GM21515 (cell line): ENCODE results near the gene THRAP3.
"Not testable (repeated sequence)": the region's sequence is repeated elsewhere in the genome, so short reads cannot be mapped to it uniquely, and the experiment has no call there.

Experiments used
- ATAC-seq: cut with Tn5 transposase; IDR thresholded peaks from one replicate; pipeline ENCODE4 v1.9.1; 2021; ENCODE audit not compliant: unreplicated experiment

The THRAP3 gene, protein sequence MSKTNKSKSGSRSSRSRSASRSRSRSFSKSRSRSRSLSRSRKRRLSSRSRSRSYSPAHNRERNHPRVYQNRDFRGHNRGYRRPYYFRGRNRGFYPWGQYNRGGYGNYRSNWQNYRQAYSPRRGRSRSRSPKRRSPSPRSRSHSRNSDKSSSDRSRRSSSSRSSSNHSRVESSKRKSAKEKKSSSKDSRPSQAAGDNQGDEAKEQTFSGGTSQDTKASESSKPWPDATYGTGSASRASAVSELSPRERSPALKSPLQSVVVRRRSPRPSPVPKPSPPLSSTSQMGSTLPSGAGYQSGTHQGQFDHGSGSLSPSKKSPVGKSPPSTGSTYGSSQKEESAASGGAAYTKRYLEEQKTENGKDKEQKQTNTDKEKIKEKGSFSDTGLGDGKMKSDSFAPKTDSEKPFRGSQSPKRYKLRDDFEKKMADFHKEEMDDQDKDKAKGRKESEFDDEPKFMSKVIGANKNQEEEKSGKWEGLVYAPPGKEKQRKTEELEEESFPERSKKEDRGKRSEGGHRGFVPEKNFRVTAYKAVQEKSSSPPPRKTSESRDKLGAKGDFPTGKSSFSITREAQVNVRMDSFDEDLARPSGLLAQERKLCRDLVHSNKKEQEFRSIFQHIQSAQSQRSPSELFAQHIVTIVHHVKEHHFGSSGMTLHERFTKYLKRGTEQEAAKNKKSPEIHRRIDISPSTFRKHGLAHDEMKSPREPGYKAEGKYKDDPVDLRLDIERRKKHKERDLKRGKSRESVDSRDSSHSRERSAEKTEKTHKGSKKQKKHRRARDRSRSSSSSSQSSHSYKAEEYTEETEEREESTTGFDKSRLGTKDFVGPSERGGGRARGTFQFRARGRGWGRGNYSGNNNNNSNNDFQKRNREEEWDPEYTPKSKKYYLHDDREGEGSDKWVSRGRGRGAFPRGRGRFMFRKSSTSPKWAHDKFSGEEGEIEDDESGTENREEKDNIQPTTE

DNA sequence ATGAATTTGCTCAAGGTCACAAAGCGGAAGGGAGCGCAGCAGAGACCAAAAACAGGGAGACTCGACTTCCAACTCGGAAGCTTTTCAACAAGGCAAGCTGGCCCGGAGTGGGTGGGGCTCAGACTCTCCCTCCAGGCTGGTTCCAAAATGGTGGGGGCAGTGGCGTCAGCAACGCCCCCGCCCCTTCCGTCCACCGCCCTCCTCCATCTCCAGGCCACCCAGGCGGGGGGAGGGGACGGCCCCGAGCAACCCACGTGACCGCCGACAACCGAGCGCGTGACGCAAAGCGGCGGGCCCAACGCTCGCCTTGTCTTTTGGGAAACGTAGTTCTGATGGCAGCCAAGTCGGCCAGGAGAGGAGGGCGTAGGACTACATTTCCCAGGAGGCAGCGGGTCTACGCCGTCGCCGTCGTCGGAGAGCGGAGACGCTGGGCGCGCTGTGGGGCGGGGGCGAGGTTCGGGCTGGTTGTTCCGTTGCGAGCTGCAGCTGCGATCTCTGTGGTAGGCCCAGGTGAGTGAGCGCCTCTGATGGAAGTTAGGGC is at the start of gene THRAP3:
TSS of gene THRAP3 (plus strand) at position 448 of the 541 bp plus-strand sequence. CDS start 58,121 bp downstream, outside the sequence.
- peak; percentile 90 for ATAC-seq

DNA sequence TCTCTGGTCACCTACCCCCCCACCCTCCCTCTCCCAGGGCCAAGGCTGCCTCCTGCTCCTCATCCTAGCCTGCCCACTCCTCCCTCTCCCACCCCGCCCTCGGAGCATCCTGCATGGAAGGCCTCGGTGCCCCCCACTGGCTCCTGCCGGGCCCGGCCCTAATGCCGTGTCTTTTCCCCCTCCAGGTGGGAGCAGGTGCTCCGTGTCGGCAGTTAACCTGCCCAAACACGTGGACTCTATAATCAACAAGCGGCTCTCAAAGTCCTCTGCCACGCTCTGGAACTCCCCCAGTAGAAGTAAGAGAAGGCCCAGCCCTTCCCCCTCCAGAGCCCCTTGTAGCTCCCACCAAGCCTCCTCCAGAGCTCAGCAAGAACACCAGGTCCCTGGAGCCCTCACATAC is 49.5 kb upstream of the THRAP3 start:
- no peak for ATAC-seq

DNA sequence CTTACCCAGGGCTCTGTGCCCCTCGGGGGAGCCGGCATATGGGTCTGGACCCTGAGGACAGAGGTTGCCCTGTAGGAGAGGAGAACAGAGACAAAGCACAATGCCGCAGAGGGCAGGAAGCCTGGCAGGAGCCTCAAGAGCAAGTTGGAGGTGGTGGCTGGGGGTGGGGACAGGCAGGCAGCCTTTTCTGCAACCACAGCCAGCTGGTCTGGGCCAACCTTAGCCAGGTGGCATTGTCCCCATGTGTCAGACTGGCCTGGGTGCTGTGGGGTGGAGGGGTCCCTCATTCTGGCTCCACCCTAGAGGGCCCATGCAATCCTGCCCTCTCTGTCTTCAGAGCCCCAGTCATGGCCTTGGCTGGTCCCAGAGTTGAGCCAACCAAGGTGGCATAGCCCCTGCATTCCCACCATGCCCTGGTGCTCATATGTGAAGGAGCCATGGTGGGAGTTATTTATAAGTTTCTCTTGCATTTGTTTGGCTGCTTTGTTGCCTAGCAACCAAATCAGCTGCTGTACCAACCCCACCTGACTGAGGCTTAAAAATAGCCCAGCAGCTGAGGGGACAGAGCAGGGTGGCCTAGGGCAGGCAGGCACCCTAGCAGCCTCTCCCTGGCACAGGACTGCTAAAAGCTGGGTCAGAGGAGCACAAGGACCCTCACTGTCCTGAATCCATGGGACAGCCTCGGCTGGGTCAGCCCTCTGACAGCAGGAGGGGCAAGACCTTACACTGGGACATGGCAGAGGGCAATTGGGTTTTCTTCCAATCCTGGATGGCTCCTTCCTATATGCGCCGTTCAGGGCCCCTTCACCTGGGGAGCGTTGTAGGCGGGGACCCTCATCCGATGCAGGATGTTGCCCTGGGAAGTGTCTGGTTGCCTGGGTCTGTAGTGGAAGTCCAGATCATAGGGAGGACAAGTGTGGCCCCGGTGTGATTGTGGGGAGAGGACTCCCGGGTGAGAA is 48.8 kb upstream of the THRAP3 start:
- no peak for ATAC-seq

DNA sequence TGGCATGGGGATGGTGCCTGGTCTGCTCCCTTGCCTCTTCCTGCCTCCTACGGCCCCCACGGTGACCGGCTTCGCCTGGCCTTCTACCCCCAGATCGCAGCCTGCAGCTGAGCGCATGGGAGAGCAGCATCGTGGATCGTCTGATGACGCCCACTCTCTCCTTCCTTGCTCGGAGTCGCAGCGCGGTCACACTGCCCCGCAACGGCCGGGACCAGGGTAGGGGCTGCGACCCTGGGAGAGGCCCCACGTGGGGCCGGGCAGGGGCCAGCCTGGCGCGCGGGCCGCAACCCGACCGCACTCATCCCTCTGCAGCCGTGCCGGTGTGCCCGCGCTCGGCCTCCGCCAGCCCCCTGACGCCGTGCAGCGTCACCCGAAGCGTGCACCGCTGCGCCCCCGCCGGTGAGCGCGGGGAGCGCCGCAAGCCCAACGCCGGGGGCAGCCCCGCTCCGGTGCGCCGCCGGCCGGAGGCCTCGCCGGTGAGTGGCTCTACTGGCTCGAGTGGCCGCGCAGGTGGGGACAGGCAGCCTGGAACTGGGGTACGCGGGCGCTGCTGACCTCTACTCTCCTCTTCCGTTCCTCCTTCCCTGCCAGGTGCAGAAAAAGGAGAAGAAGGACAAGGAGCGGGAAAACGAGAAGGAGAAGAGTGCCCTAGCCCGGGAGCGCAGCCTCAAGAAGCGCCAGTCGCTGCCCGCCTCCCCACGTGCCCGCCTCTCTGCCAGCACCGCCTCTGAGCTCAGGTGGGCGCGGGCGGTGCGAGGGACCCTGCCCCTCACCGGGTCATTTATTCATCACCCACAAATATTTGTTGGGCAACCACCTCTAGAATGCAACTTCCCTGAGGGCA is 47.9 kb upstream of the THRAP3 start:
- no peak for ATAC-seq

DNA sequence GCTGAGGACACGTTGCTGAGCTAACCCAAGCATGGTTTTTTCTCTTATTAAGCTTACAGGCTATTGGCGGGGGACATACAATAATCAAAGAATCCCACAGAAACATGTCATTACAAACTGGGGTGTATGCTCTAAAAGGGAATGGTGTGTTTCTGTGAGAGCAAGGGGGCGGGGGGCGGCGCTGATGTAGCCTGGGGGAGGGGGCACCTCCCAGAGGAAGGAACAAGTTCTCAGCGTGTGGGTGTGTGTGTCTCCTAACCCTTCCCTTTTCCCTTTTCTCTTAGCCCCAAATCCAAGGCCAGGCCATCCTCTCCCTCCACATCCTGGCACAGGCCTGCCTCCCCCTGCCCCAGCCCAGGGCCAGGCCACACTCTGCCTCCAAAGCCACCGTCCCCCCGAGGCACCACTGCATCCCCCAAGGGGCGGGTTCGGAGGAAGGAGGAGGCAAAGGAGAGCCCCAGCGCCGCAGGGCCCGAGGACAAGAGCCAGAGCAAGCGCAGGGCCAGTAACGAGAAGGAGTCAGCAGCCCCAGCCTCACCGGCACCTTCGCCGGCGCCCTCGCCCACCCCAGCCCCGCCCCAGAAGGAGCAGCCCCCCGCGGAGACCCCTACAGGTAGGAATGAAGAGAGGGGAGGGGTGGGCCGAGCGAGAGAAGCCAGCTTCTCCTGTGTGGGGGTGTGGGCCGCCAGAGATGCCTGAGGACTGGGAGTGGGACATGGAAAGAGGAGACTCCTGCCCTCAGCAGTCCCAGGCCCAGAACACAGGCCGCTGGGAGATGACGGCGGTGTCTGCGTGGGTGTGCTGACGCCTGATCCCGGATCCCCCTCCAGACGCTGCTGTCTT is 46.4 kb upstream of the THRAP3 start:
- ATAC-seq = no peak

DNA sequence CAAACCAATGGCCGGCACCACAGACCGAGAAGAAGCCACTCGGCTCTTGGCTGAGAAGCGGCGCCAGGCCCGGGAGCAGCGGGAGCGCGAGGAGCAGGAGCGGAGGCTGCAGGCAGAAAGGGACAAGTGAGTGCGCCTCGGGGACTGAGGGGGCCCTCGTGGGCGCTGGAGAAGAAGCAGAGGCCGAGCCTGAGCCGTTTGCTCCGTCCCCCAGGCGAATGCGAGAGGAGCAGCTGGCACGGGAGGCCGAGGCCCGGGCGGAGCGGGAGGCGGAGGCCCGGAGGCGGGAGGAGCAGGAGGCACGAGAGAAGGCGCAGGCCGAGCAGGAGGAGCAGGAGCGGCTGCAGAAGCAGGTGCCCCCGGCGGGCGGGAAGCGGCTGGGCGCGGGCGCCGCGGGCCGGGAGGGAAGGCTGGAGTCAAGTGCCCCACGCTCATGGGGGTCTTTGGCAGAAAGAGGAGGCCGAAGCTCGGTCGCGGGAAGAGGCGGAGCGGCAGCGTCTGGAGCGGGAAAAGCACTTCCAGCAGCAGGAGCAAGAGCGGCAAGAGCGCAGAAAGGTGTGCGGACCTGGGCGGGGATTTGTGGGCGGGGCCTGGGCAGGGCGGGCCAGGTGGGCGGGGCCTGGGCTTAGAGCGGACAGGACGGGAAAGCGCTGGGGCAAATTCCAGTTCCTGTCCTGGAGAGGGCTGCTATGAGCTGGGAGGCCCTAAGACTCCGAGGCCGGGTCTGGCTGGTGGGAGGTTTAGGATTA is 45.6 kb upstream of the THRAP3 start:
- no peak for ATAC-seq

DNA sequence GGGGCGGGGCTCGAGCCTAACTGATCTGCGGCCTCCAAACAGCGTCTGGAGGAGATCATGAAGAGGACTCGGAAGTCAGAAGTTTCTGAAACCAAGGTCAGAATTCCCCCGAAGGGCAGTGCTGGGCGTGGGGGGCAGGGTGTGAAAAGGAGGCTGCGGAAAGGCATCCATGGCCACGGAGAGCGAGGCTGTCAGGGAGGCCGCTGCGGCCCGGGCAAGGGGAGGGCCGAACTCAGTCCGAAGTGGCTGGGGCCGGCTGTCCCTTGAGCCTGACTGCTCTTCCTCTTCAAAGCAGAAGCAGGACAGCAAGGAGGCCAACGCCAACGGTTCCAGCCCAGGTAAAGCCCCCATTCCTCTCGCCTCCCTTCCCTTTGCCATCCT is 45.0 kb upstream of the THRAP3 start:
- ATAC-seq = no peak

DNA sequence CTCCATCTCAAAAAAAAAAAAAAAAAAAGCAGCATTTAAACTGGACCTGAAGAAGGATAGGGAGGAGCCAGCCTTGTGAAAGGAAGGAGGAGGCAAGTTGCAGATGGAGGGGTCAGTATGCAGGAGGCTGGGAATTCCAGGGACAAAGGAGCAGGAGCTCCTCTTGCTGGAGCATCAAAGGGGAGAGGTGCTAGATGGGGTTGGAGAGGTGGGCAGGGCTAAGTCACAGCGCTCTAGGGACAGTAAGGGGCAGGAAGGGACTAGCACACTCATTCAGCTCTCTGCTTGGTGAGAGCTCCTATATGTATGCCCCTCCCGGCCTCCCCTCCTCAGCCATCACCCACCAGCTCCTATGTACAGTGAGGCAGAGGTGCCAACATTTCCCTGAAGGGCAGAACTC is 41.5 kb upstream of the THRAP3 start:
- no peak for ATAC-seq

DNA sequence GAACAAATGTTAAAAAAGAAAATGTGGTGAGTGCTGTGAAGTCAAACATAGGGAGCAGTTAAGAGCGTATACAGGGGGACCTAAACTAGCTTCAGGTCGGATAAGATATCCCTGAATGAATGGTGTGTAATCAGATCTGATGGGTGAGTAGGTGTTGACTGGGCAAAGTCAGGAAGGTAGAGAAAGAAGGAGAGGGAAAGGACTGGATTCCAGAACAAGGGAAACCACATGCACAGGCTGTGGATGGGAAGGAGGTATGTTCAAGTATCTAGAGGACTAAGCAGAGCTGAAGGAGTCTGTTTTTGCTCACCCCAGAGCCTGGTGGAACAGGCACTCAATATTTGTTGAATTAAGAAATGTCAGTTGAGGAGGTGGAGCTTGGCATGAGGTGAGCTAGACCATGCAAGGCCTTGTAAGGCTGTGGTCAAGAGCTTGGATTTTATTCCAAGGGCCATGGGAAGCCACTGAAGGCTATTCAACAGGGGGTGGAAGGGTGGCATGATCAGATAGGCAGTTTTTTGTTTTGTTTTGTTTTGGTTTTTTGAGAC is 40.9 kb upstream of the THRAP3 start:
- ATAC-seq = no peak

DNA sequence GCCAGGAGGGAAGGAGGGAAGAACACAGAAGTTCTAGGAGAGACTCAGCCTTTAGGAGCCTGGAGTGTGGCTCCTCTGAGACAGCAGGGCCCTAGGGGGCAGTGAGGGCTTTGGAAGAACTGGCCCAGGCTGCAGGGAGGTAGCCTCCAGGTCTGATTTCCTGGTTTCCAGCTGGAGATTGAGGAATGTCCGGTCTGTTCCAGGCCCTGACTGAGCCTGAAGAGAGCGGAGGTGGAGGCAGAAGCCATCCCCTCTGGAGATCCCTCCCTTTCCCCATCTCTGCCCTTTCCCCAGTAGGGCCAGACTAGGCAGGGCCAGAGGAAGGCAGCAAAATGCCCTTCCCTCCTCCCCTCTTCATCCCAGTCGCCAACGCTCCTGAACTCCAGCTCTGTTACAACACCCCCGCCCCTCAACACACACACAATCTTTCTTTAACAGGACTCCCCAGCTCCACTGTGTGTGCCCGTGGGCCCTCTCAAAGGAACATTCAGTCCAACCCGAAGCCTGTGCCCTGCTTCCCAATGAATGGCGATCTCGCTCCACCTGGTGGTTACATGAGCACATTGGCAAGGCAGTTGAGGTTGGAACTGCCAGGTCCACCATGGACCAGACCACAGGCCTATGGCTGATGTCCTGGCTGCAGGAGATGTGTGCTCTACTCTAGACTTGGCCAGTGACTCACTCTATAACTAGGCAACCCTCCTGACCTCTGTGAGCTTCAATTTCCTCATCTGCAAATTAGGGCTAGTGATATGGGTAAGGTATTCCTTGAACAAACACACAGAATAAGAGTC is 36.2 kb upstream of the THRAP3 start:
- peak; percentile 78 for ATAC-seq

DNA sequence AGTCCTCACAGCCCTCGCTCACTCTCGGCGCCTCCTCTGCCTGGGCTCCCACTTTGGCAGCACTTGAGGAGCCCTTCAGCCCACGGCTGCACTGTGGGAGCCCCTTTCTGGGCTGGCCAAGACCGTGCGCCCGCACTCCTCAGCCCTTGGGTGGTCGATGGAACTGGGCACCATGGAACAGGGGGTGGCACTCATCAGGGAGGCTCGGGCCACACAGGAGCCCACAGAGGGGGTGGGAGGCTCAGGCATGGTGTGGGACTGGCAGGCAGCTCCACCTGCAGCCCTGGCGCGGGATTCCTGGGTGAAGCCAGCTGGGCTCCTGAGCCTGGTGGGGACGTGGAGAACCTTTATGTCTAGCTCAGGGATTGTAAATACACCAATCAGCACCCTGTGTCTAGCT is 27.4 kb upstream of the THRAP3 start:
- not testable (repeated sequence) for ATAC-seq

DNA sequence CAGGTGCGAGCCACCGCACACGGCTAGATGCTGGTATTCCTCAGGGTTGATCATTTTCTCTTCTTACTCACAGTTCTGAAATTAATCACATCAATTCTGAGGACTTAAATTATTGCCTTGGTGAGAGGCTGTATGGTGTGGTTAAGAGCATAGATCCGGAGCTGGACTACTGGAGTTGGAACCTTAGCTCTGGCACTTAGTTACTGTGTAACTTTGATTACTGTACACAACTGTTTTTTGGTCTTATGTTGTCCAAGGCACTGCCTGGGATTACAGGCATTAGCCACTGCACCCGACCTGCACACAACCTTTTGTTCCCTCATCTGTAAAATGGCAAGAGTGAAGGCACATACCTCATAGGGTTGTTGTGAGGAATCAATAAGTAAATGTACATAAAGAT is 25.6 kb upstream of the THRAP3 start:
- no peak for ATAC-seq

DNA sequence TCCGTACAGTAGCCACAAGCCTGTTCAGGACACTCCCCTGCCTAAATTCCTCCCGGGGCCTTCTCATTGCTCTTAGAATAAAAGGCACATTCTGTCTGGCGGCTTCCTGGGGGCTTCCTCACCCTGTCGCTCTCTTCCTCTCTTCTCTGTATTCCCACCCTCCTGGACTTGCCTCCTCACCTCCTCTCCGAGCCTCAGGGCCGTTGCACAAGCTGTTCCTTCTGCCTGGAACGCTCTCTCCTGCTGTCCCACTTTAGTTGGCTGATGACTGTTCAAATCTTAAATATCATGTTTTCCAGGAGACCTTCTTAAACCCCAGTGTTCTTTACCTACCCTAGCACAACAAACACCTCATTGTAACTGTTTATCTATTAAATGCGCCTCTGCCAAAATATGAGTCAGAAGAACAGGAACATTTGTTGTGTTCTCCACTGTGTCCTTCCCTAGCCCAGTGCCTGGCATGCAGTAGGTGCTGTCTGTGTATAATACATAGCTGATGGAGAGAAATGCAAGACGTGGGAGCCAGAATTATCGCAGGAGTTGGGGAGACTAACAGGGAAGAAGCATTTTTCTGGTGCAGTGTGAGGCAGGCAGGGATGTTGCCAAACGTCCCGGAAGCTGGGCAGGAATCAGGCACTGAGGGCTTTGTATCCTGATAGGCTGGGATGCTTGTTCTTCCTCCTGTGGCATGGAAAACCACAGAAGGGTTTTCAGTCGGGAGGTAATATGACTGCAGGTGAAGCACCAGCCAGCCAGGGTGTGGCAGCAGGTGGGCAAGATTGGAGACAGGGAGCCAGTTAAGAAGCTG is 24.1 kb upstream of the THRAP3 start:
- ATAC-seq = no peak

DNA sequence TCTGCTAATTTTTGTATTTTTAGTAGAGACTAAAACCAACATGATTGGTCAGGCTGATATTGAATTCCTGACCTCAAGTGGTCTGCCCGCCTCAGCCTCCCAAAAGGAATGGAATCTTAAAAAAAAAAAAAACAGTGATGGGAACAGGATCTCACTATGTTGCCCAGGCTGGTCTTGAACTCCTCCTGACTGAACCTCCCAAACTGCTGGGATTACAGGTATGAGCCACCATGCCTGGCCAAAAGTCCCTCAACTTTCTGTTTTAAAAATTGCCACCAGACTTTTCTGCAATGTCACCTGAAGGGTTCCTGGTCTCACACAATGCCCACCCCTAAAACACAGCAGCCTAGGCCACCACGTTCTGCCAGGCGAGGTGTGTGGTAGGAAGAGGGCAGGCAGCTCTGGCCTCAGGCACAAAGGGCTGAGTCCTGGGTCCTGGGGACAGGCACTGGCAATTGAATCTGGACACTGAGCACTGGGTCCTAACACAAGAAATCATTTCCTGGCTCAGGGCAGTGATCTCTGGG is 21.2 kb upstream of the THRAP3 start:
- no peak for ATAC-seq

DNA sequence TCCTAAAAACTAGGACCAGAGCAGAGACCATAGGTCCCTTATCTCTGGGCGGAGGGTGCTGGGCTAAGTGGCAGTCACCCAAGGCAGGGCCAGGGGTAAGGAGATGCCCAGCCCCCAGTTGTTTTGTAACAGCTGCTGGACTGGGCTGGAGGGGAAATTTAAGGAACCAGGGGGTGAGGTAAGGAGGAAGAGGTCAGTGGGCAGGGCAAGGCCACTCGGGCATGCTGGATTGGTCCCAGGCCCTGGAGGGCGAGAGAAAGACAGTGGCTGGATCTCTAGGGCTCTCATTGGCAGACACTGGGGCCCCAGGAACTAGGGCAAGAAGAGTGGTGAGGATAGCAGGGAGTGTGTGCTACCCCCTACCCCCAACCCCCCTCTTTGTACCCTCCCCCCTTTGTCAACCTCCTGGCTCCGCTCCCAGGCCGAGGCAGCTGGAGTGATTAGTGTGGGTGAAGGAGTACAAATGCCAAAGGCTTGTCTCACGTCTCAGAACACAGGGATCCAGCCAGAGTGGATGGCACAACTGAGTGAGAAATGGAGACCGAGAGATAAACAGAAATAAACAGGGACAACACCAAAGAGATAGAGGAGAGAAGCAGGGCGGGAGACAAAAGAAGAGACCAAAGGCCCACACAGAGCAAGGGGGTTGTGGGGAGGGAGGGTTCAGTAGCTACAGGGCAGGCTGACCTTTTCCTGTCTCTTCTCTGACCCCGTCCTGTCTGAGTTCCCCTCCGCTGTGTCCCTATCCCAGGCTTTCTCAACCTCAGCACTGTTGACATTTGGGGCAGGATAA is 20.5 kb upstream of the THRAP3 start:
- no peak for ATAC-seq
